ENCODE results near the gene RNF151. TPM values are rescaled to one million over a fixed set of nuclear protein-coding genes. Genes with fewer than 3 reads are reported as not detected.

The RNF151 gene
- total RNA-seq, 2 donors from 2014 or later: not detected

GRCh38 chr16:1940273-1941161, 26.1 kb upstream of the RNF151 start:
- DNase-seq: peak; percentile 58
- H3K9ac ChIP-seq (ENCODE audit: low read depth in 2 of 2, low read length in 2 of 2): peak overlapping the region; percentile 24 to 92

DNA sequence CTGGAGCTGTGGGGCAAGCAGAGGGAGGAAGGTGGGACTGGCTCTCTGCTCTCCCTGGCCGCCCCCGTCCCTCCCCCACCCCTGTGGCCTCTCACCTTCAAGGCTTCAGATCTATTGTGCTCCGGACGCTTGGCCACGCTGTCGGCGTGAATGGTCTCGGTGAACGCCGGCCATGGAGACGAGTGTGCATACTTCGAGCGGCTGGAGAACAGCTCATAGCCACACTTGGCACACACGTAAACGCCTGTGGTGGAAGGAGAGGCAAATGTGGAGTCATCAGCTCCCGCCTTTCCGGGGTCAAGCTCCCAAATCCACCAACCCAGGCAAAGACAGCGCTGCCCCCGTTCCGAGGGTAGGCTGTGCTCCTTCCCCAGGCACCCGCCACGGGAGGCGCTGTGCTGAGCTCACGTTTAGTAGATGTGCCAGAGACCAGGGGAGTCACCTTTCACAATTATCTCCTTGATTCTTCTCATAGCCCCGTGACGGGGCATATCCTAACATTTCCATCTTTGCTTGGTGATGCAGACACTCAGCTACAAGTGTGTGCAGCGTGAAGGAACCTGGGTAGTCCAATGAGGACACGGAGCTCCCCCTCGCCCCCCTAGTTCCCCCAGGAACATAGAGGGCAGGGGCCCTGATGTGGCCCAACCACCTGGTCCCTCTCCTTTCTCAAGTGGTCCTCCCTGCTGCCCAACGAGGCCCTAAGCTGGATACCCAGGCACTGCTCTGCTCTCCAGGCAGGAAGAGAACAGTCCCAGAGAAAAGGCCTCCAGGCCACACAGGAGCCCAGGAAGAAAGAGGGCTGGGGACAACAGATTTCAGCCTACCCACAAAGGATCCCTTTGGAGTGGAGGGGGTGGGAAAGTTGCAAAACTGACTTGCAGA, 25.3 kb upstream of the RNF151 start:
- peak overlapping the region; percentile 76 for H3K27ac ChIP-seq

More at GRCh38 chr16:1940273-1941161, 26.1 kb upstream of the RNF151 start:
- intact Hi-C loops (cut with DNase I): no loop called here
- Histone ChIP-seq H3K4me3 (no peak overlapping the region), H3K27ac (peak overlapping the region; percentile 76), H3K27me3 (no peaks in the 10 kb centered on the region), H3K36me3 (peaks cover 4% of the 10 kb centered on the region), H3K4me1 (peaks cover 16% of the 10 kb centered on the region), H3K9me3 (no peaks in the 10 kb centered on the region)
- no peak for TF ChIP-seq CTCF (IDR thresholded peaks at IDR 0.05)

GRCh38 chr16:1942047-1942809, 24.4 kb upstream of the RNF151 start:
- peak overlapping the region; percentile 92 to 95 for H3K9ac ChIP-seq (ENCODE audit: low read depth in 2 of 2, low read length in 2 of 2)
- no peaks in the 10 kb centered on the region for H3K27me3 ChIP-seq
- intact Hi-C loops (cut with DNase I): no loop called here
- peak; percentile 50 for DNase-seq
- peaks cover 4% of the 10 kb centered on the region for H3K36me3 ChIP-seq
- no peak for TF ChIP-seq CTCF (IDR thresholded peaks at IDR 0.05)
- peak overlapping the region; percentile 76 for H3K27ac ChIP-seq
- H3K4me3 ChIP-seq: peak overlapping the region; percentile 66
- H3K4me1 ChIP-seq: peaks cover 16% of the 10 kb centered on the region
- no peaks in the 10 kb centered on the region for H3K9me3 ChIP-seq

More for the DNA sequence above, 25.3 kb upstream of the RNF151 start:
- Histone ChIP-seq H3K9me3 (no peaks in the 10 kb centered on the region), H3K9ac (ENCODE audit: low read depth in 2 of 2, low read length in 2 of 2) (peak overlapping the region in 1 of 2 donors; percentile 92), H3K27me3 (no peaks in the 10 kb centered on the region), H3K4me1 (peaks cover 16% of the 10 kb centered on the region), H3K4me3 (no peak overlapping the region), H3K36me3 (peaks cover 4% of the 10 kb centered on the region)
- TF ChIP-seq CTCF (IDR thresholded peaks at IDR 0.05): no peak
- DNase-seq: peak; percentile 46
- intact Hi-C loops (cut with DNase I): no loop called here

DNA sequence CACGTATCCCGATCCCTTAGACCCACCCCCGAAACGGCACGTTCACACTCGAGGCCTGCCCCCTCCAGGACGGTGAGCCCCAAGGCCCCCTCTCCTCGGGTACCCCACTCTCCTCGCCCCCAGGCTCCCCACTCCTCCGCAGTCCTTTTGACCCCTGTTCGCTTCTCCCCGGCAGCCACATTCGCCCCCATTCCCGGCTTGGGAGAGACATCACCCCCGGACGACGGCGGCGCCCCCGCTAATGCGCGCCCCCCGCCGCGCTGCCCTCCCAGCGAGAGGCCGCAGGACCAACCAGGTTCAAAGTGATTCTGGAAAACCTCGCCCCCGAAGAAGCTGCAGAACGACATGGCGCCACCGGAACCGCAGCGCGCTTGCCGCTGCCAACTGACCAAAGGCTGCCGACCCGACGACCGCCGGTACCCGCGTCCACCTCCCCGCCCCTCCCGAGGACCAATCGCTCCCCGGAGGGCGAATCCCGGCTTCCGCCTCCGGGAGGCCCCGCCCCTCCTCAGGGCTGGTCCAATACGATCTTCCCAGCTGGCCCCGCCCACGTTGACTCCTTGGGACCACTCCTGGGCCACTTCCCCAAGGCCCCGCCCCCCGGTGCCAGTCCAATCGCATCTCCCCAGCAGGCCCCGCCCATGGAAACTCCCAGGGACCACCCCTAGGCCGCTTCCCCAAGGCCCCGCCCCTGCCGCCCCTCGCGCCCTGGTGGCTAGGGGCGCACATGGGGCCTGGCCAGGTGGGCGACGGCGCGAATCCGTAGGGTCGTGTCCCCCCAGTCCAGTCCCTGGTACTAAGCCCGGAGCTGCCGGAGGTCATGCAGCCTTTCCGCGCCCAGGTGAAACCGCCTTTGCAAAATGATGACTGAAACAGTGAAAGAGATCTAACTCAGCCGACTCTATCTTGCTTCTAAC, 23.6 kb upstream of the RNF151 start, which contains the start of gene MSRB1:
Gene MSRB1, minus strand, starts transcription at position 390 of the 917 bp plus-strand sequence. Its CDS starts 43 bp downstream, at position 347.
- intact Hi-C loops (cut with DNase I): no loop called here
- H3K36me3 ChIP-seq: peaks cover 4% of the 10 kb centered on the region
- no peak for TF ChIP-seq CTCF (IDR thresholded peaks at IDR 0.05)
- no peaks in the 10 kb centered on the region for H3K9me3 ChIP-seq
- H3K27ac ChIP-seq: peak within 1 kb of the TSS; percentile 76
- H3K27me3 ChIP-seq: no peaks in the 10 kb centered on the region
- peak; percentile 100 for DNase-seq
- H3K4me3 ChIP-seq: peak within 1 kb of the TSS; percentile 66
- H3K4me1 ChIP-seq: peaks cover 16% of the 10 kb centered on the region
- peak within 1 kb of the TSS; percentile 92 to 95 for H3K9ac ChIP-seq (ENCODE audit: low read depth in 2 of 2, low read length in 2 of 2)
